Measurements from ENCODE around the gene FBXL13. TPM values are rescaled to one million over a fixed set of nuclear protein-coding genes. Genes with fewer than 3 reads are reported as not detected.

FBXL13 gene
- total and polyA plus RNA-seq, 2 of the 8 experiments (the other 6 are each of a cell fraction or from before 2014, with no cell fraction given): 1.2 to 2.8 TPM

DNA sequence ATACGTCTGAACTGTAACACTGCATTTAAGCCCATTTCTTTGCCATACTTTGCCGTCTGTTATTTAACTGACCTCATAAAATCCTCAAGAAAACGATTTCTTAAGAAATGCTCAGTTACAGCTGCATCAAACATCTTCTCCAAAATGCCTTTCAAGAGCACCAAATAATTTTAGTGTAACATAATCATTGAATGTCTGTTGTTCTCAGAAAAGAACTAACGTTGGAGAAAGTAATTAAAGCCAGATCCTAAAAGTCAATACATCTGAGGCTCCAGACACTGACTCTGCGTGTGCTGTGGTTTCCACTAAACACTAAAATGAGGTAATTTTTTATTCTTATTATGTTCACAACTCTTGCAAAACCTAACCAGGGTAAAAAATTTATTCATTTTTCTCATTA, 225.5 kb downstream of the FBXL13 start:
- no peaks in the 10 kb centered on the region for H3K9me3 ChIP-seq (ENCODE audit: insufficient read depth in 2 of 2, low read depth in 1 of 2, low read length in 1 of 2)
- H2AFZ ChIP-seq (ENCODE audit: low read length): no peak overlapping the region
- H3K14ac ChIP-seq (ENCODE audit: insufficient read length): no peak overlapping the region
- FAIRE-seq: no peak
- H2BK5ac ChIP-seq (ENCODE audit: low read depth, low read length): no peak overlapping the region
- no peak for TF ChIP-seq CEBPB (IDR thresholded peaks at IDR 0.05; ENCODE audit: low read depth, low read length)
- no peak for TF ChIP-seq SP2 (IDR thresholded peaks at IDR 0.05; ENCODE audit: low read length)
- TF ChIP-seq RBBP5 (IDR thresholded peaks at IDR 0.05; ENCODE audit: borderline replicate concordance, low read depth, low read length): no peak
- no peak for TF ChIP-seq SUZ12 (IDR thresholded peaks at IDR 0.05; ENCODE audit: low read length)
- no peak for TF ChIP-seq YY1 (IDR thresholded peaks at IDR 0.05; ENCODE audit: low read depth, low read length)
- TF ChIP-seq, protein P1, sequence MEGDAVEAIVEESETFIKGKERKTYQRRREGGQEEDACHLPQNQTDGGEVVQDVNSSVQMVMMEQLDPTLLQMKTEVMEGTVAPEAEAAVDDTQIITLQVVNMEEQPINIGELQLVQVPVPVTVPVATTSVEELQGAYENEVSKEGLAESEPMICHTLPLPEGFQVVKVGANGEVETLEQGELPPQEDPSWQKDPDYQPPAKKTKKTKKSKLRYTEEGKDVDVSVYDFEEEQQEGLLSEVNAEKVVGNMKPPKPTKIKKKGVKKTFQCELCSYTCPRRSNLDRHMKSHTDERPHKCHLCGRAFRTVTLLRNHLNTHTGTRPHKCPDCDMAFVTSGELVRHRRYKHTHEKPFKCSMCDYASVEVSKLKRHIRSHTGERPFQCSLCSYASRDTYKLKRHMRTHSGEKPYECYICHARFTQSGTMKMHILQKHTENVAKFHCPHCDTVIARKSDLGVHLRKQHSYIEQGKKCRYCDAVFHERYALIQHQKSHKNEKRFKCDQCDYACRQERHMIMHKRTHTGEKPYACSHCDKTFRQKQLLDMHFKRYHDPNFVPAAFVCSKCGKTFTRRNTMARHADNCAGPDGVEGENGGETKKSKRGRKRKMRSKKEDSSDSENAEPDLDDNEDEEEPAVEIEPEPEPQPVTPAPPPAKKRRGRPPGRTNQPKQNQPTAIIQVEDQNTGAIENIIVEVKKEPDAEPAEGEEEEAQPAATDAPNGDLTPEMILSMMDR (IDR thresholded peaks at IDR 0.05; ENCODE audit: control extremely low read depth in 1 of 3, insufficient read depth in 1 of 3, low read depth in 1 of 3, low read length in 3 of 3): no peak
- TF ChIP-seq, protein P2, sequence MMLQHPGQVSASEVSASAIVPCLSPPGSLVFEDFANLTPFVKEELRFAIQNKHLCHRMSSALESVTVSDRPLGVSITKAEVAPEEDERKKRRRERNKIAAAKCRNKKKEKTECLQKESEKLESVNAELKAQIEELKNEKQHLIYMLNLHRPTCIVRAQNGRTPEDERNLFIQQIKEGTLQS (IDR thresholded peaks at IDR 0.05; ENCODE audit: insufficient read depth, low read depth, low read length): no peak
- no peak for TF ChIP-seq TAF7 (optimal IDR thresholded peaks at IDR 0.05; ENCODE audit: borderline replicate concordance, low read depth, low read length)
- TF ChIP-seq ZNF274 (IDR thresholded peaks at IDR 0.05; ENCODE audit: borderline replicate concordance, extremely low read depth, low read length): no peak
- TF ChIP-seq CHD2 (IDR thresholded peaks at IDR 0.05; ENCODE audit: low read length): no peak
- H3K18ac ChIP-seq (ENCODE audit: extremely low read depth, low read length): no peak overlapping the region
- H3K79me1 ChIP-seq (ENCODE audit: low read depth, low read length): no peaks in the 10 kb centered on the region
- H2BK12ac ChIP-seq (ENCODE audit: low read depth, low read length): no peak overlapping the region
- no peak overlapping the region for H4K5ac ChIP-seq (ENCODE audit: insufficient read length, low read depth, low read length)
- ChIA-PET POLR2A (ENCODE audit: partially characterized antibody) (no interaction called here), CTCF (ENCODE audit: partially characterized antibody) (no interaction called here)
- no peak overlapping the region for H3K4me2 ChIP-seq (ENCODE audit: insufficient read depth in 1 of 2, low read depth in 2 of 2, low read length in 2 of 2)
- H3K9ac ChIP-seq (replicated peaks in 1 of 4; ENCODE audit: extremely low read depth in 1 of 4, low read depth in 3 of 4, low read length in 3 of 4): no peak overlapping the region
- H3K4ac ChIP-seq (replicated peaks; ENCODE audit: insufficient read length, low read depth, low read length): no peak overlapping the region
- peaks cover 0 to 1% (median 0%) of the 10 kb centered on the region in 4 experiments; a peak in 1 of 7 replicates for H3K27me3 ChIP-seq (replicated peaks in 1 of 4; ENCODE audit: control insufficient read depth in 3 of 4, extremely low read depth in 1 of 4, insufficient read depth in 3 of 4, low read length in 3 of 4)
- H4K20me1 ChIP-seq (replicated peaks in 1 of 2; ENCODE audit: control insufficient read depth in 1 of 2, insufficient read depth in 2 of 2, low read length in 2 of 2): no peaks in the 10 kb centered on the region
- WGBS, 2 experiments (ENCODE audit: extremely low coverage in 1 of 2, insufficient coverage in 1 of 2, insufficient read length in 1 of 2, insufficient replicate concordance in 2 of 2, low coverage in 1 of 2, low lambda C conversion rate in 2 of 2, missing lambda C conversion rate in 1 of 2): 91% methylated on average over 5 of the region's 5 CpGs; no CpG with 5 or more reads in 1 of the 2 experiments
- H3K4me1 ChIP-seq (replicated peaks in 1 of 4; ENCODE audit: control insufficient read depth in 3 of 4, insufficient read depth in 4 of 4, low read length in 3 of 4): no peaks in the 10 kb centered on the region
- no peak overlapping the region for H2BK20ac ChIP-seq (ENCODE audit: low read length)
- H3K4me3 ChIP-seq (ENCODE audit: extremely low read depth in 1 of 4, insufficient read depth in 2 of 4, low read depth in 3 of 4, low read length in 4 of 4): no peak overlapping the region
- H2BK120ac ChIP-seq (replicated peaks; ENCODE audit: low read depth, low read length): no peak overlapping the region
- DNase-seq (ENCODE audit: low read depth in 1 of 2, low spot score in 2 of 2): no peak
- no peak overlapping the region for H3K23ac ChIP-seq (ENCODE audit: insufficient read length)
- no peaks in the 10 kb centered on the region for H3K79me2 ChIP-seq (ENCODE audit: control insufficient read depth in 1 of 2, insufficient read depth in 2 of 2, low read length in 2 of 2)
- H3K23me2 ChIP-seq (ENCODE audit: low read depth, low read length): no peaks in the 10 kb centered on the region
- H3K56ac ChIP-seq (replicated peaks; ENCODE audit: insufficient read length, low read depth, low read length): no peak overlapping the region
- H4K91ac ChIP-seq (replicated peaks; ENCODE audit: insufficient read length, low read length): no peak overlapping the region
- no peak overlapping the region for H3K27ac ChIP-seq (ENCODE audit: low read depth, low read length)
- H3K36me3 ChIP-seq (ENCODE audit: control insufficient read depth in 2 of 4, insufficient read depth in 4 of 4, low read length in 3 of 4): no peaks in the 10 kb centered on the region
- H2BK15ac ChIP-seq (ENCODE audit: low read length): no peak overlapping the region
- H4K8ac ChIP-seq (ENCODE audit: extremely low read depth, insufficient read depth, low read length): no peak overlapping the region
- H2AK5ac ChIP-seq (ENCODE audit: low read depth, low read length): no peak overlapping the region

Measured in H1 (cell line).